HG03064 (cell line): Measurements from ENCODE around the gene MAPK8IP1.
"Not testable (repeated sequence)": the region's sequence is repeated elsewhere in the genome, so short reads cannot be mapped to it uniquely, and the experiment has no call there.

Experiments
- ATAC-seq: cut with Tn5 transposase; IDR thresholded peaks from one replicate; pipeline ENCODE4 v1.9.1; 2021; ENCODE audit warnings: low read depth; ENCODE audit not compliant: unreplicated experiment

Gene MAPK8IP1

DNA sequence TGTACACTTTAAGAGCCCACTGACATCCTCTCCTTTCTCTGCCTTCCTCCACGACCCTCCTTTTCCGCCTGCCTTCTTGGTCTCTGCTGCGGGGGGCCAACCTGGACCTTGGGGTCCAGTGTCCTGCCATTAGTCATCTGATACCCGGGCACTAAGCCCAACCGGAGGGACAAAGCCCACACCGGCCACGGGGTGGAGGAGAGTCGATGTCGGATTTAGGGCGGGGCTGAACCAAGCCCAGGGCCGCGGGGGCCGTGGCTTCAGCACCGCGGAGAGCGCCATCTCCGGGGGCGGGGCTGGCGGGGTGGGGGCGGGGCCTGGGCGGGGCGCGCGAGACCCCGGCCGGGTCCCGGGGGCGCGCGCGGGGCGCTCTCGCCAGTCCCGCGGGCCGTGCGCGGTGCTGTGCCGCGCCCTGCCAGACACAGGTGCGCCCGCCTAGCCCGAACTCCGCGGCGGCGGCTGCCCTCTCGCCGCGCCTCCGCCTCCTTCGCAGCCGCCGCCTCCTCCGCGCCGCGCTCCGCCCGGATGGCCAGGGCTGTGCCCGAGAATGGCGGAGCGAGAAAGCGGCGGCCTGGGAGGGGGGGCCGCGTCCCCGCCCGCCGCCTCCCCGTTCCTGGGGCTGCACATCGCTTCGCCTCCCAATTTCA is at the start of gene MAPK8IP1:
Gene MAPK8IP1, plus strand, starts transcription at position 378 of the 647 bp plus-strand sequence. Its CDS starts 170 bp downstream, at position 548.
- ATAC-seq = peak; percentile 63

DNA sequence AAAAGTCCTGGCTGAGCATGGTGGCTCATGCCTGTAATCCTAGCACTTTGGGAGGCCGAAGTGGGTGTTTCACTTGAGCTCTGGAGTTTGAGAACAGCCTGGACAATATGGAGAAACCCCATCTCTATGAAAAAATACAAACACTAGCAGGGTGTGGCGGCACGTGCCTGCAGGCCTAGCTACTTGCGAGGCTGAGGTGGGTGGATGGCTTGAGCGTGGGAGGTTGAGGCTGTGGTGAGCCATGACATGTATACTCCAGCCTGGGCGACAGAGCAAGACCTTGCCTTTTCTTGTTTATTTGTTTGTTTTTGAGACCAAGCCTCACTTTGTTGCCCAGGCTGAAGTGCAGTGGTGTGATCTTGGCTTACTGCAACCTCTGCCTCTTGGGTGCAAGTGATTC is 46.2 kb upstream of the MAPK8IP1 start:
- no peak for ATAC-seq

DNA sequence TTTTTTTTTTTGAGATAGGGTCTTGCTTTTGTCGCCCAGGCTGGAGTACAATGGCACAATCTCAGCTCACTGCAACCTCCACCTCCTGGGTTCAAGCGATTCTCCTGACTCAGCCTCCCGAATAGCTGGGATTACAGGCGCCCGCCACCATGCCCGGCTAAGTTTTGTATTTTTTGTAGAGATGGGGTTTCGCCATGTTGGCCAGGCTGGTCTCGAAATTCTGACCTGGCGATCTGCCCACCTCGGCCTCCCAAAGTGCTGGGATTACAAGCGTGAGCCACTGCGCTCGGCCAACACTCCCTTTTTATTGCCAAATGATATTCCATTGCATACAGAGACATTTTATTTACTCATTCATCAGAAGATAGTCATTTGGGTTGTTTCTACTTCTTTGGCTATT is 45.2 kb upstream of the MAPK8IP1 start:
- ATAC-seq = not testable (repeated sequence)

DNA sequence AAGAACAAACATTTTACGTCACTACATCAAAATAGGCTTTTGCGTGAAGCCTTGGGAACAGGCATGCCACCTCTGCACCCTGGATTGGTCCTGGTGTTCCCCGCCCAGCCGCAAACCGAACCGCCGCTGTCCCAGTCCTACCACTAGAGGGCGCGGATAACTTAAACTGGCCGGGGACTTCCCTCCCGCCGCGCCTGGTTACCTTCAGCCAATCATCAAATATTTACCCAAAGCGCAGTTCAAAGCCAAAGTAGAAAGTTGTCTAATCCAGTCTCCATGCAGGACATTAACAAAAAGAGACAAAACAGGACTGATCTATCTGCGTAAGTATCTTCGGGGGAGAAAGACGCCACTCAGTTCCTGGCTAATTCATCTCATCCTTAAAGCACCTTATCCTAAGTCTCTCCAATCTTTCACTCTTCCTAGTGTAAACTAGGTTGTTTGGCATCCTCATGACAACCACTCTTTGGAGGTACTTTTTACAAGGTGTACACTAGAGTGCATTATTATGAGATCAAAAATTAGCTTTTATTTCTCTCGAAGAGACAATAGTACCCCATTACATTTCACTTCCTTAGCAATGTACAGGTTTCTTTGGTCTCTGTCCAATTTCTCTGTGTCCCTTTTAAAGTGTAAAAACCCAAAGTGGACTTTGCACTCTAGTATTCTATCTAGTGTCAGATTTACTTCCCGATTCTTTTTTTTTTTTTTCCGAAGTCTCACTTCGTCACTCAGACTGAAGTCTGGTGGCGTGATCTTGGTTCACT is 42.1 kb upstream of the MAPK8IP1 start:
- ATAC-seq = no peak

DNA sequence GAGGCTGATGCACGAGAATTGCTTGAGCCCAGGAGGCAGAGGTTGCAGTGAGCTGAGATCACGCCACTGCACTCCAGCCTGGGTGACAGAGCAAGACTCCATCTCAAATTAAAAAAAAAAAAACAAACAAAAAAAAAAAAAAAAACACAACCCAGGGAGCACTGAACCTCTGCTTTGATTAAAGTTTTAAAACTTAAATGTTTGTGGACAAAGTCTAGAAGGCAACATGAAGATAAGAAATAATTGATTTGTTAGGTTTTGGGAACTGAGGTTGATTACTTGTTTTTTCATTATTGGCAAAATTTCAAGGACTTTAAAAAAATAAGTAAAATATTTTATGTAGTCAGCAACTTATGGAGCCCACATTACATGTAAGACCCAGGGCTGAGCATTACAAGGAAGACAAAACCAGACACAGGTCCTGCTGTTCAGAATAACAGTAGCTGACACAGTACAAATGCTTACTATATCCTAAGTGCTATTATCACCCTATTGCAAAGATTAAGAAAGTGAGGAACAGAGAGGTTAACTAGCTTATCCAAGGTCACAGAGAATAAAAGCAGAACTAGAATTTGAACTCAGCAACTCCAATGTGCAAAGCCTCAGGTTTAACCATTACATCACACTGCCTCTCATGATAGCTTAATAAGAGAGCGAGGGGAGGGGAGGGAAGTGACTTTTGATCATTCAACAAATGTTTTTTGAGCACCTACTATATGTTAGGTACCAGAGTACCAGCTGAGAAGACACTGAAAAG is 40.5 kb upstream of the MAPK8IP1 start:
- ATAC-seq = no peak

DNA sequence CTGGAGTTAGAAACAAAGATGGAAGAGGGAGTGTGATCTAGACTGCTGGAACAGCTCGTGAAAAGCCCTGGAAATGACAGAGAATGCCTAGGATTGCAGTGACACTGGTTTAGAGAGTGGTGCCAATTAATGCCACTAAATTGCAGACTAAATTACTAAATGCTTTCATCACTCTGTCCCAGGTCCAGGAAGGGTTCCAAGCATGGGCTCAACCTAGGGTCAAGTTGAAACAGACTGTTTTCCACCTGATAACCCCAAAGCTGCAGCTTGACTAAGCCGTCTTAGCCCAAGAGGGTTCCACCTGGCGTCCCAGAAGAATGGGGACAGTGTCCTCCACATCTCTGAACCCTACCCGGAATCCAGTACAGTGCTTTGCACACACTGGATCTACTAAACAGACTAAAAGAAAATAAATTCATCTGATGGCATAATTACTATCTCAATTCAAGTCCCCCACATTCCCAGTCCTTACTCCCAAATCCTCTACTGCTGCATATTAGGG is 39.2 kb upstream of the MAPK8IP1 start:
- ATAC-seq = no peak

DNA sequence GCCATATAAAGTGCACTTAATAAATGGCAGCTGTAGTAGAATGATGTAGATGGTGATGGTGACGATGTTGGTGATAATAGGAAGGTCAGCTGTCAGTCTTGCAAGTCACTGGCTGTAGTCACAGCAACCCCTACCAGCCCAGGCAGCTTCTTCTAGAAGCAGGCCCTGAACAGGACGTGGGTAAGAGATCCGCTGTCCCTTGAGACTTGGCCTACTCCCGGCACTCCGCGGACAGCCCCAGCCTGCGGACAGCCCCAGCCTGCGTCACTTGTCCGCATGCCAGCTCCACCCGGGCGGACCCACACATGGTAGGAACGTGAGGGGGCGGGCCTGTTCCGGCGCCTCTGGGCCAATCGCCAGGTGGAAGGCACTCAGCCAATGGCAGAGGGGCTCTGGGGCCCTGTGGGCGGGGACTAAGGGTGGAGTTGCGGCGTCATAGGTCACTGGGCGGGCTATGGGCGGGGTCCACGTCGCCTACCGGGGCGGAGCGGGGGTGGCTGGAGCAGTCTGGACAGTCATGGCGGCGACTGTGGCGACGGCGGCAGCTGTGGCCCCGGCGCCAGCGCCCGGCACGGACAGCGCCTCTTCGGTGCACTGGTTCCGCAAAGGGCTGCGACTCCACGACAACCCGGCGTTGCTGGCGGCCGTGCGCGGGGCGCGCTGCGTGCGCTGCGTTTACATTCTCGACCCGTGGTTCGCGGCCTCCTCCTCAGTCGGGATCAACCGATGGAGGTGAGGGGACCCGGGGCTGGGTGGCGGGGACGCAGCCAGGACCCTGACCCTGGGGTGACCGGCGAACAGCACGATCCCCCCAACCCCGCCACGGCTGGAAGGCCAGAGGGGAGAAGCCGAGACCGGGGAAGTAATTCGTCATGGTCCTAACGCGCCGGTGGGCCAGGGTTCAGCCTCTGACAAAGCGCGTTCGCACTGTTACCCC is 38.2 kb upstream of the MAPK8IP1 start, which contains the start of gene CRY2:
Gene CRY2, plus strand, starts transcription at position 502 of the 937 bp plus-strand sequence. Its CDS starts 16 bp downstream, at position 518.
- ATAC-seq = peak; percentile 89

DNA sequence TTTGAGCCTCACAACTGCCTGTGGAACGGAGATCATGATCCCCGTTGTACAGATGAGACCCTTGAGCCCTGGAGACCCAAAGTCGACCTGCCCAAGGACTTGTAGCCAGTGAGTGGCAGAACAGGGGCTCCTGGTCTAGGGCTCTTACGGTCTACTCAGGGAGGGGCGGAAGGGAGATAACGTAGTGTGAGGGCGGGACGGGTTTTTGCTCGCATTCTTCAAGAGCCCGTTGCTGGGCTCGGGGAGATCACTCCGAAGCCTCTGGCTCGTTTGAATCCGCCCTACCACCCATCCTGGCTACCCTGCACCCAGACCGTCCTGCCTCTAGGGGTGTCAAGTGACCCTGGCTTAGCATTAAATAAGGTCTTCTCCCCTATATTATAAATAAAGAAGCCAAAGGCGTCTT is 37.5 kb upstream of the MAPK8IP1 start:
- peak; percentile 4 for ATAC-seq

DNA sequence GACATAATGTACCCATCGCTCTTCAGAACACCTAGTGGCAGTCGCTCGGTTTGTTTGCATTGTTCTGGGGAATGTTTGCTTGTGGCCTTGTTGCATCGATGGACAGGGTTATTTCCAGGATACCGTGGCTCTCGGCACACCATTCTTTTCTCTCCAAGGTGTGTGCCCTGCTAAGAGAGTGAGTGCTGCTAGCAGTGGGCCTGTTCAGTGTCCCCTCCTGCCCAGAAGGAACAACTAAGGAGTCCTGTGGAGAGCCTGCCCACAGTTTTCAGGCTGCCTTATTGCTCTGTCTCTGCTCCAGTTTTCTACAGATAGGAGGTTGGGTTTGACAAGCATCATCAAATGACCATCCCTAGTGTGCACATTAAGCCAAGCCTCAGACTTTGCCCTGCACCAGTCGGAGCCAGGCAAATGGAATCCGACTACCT is 36.8 kb upstream of the MAPK8IP1 start:
- no peak for ATAC-seq

DNA sequence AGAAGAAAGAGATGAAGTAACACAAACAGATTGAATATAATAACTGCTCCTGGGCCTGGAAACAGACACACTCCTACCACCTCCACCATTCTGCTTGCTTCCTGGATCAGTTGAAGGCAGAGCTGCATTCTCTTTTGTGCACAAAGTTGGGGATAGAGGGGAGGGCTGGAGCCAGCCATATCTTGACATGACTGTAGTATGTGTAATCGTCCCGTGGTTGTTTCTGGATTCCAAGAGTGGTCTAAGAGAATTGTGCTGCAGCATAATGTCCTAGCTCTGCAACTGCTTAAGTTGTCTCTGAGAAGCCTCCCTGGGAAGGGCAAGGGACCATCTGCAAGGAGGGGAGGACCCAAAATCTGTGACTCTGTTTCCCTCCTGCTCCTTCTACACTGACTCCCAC is 35.0 kb upstream of the MAPK8IP1 start:
- no peak for ATAC-seq

DNA sequence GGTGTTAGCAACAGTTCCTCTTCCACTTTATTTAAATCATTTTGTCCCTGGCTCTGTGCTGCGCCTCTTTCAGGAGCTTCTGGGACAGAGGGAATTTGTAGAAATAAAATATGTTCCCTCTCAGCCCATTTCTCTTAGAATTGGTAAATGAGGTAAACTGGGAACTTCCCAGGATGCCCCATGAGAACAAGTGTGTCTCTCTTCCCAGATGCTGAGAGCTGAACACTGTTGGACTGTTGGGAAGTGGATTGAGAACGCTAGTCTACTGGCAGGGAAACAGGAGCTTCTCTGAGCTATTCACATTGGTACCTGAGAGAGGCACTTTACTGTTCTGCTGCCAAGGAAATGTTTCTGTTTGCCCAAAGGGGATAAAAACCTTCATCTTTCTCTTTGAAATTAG is 34.2 kb upstream of the MAPK8IP1 start:
- no peak for ATAC-seq

DNA sequence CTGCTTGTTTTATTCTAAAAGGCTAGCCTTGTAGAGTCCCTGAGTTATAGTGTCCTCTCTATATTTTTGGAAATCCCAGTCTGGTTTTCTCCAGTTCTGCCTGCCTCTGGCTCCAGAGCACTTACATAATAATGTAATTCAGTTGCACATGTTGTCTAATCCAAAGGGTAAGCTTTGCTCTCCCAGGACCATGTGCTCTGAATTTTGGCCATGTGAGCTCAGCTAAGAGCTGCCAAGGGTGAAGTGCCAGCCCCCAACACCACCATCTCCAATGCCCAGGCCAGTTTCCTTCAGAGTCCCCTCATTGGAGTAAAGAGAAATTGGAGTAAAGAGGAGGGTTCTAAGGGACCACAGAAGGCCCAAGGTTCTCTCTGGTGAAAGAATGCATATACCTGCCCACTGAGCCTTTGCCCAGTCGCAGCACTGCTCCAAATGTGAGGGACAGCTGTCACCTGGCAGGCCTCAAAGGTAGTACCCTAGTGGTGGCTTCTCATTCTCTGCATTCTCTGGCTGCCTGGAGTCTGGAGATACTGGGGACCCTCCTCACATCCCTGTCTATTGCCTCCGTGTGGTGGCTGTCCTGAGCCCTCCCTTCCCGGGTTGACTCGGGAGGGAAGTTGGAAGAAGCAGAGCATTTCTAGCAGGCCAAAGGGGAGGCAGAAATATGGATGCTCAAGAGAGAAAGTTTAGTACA is 33.3 kb upstream of the MAPK8IP1 start:
- ATAC-seq = no peak

DNA sequence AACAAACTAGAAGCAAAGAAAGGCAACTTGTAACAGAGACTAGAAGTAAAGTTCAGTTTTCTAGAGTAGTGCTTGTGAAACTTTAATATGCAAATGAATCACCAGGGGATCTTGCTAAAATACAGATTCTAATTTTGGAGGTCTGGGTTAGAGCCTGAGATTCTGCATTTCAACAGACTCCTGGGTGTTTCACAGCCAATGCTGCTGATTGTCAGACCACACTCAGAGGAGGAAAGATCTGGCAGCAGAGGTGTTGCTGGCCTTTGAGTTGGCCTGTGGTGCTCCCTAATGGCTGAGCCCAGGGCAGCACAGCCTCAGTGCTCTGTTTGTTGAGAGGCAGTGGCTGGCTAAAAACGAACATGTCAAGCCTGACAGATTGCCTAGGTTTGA is 32.7 kb upstream of the MAPK8IP1 start:
- ATAC-seq = no peak

DNA sequence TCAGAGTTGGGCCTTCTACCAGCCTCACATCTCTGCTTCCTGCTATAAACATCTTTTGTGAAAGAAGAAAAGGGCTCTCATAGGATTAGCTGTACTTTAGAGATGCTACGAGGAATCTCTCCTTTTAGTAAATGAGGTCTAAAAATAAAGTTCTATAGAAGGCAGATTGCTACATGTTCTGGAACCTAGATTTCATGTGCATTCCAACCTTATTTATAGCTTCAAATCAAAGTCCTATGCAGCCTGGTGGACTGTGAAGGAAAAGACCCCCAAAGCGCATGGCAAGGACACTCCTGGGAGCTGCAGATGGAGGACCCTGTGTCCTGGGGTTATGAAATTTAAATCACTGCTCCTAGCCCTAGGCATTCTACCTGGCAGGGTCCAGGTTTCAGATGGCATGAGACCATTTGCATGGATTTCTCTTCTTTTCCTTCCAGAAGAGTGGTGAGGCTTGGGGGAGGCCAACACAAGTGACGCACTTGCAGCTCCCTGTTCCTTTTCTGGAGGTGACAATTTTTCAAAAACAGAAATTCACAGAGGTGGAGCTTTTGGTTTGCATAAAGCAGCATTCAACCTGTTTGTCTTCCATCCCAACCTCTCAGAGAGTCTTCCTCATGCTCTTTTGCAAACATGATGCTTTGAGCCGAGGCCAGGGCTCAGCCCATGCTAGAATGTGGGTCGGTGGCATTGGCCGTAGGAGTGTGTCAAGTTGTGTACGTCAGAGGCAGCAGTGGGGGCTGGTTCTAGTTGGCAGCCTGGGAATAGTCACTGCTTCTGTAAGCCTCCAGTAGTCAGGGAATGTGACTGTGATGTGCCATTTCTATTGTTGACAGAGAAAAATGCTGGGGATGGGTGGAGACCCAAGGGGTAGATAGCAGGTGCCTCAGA is 31.9 kb upstream of the MAPK8IP1 start:
- ATAC-seq = no peak

DNA sequence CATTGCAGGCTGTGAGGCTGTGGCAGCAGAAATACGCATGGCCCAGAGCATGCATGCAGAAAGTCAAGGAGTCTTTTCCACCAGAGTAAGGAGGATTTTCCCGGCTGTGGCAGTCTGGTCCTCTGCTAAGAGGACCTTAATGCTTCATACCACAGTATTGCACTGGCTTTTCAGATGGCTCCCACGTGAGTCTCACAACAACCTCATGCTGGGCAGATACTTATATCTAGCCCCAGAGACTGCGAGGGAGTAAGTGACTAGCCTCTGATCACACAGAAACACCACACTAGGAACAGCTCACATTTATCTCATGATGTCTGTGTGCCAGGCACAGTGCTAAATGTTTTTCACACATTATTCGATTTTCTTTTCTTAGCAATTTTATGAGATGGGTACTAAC is 30.1 kb upstream of the MAPK8IP1 start:
- no peak for ATAC-seq

DNA sequence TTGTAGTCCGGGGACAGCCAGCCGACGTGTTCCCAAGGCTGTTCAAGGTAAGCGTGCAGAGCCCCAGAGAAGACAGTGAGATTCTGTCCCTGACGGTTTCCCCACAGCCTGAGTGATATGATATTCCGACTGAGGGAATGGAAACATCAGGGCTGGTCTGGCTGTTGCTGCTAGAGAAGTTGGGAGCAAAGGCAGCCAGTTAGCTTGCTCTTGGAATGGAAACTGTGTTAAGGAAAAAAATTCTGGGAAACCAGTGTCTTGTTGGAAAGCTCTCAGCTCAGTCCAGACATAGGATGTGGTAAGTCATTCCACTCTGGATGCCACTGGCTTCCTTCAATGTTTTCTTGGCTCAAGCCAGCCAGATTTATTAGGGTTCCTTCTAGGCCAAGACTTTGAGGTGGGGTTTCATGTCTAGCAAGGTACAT is 29.4 kb upstream of the MAPK8IP1 start:
- ATAC-seq = no peak

DNA sequence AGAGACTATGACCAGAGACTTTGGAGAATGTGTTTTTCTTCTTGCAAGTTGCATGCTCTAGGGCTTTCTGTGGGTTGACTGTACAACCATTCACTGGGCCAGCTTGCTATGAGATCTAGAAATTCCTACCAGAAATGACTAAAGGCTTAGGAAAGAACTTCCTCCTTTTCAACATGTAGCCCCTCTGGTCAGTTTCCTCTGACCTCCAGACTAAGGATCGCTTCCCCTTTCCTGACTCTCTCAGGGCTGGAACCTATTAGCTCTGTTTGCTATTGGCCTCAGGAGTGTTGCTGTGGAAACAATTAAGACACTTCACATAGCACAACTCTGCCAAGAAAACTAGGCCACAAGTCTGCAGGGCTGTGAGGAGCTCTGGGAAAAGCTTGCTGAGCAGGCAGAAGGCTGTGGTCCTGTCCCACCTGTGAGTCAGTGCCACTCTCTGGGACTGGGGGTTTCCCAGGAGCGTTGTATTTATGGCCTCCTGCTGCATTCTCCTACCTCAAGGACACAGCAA is 27.4 kb upstream of the MAPK8IP1 start:
- ATAC-seq = no peak

DNA sequence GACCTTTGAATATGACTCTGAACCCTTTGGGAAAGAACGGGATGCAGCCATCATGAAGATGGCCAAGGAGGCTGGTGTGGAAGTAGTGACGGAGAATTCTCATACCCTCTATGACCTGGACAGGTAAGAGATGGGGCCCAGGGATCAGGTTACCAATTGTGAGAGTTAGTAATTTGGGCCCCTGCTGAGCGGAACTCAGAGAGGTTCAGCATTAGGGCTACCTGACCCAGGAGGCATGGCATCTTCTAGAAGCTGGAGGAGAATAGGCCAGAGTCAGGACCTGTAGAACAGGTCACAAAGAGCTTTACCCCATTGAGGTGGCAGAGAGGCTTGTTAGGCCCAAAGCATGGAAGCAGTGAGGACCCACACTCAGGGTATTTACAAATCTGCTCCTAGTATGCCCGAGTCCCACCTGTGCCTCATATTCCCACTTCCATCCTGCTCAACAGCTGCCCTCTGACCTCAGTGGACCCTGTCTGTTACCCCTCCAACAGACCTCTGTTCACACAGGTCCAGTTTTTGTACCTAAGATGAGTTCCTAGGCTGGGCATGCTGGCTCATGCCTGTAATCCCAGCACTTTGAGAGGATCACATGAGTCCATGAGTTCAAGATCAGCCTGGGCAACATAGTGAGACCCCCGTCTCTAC is 26.6 kb upstream of the MAPK8IP1 start:
- no peak for ATAC-seq
